Fibroblast of lung (primary cell): ENCODE data around the gene RALY. TPM values are rescaled to one million over a fixed set of nuclear protein-coding genes. Genes with fewer than 3 reads are reported as not detected.

Source experiments
- DNase-seq, 2 donors: peaks; one replicate each; pipeline versions ENCODE4 v3.0.0 to v3.0.0-alpha.2; 2010; ENCODE audit warnings: low read depth in 2 of 2
- H2AFZ ChIP-seq: 2 replicates; pipeline ENCODE4 v1.5.1; 2012; ENCODE audit warnings: low read length, control low read depth, inconsistent platforms
- H3K27ac ChIP-seq: 2 replicates; pipeline ENCODE4 v1.5.1; 2011; ENCODE audit warnings: low read length, control low read depth; ENCODE audit not compliant: insufficient read depth
- H3K27me3 ChIP-seq: 2 replicates; pipeline ENCODE4 v1.5.1; 2011; ENCODE audit warnings: mild to moderate bottlenecking, low read length; ENCODE audit not compliant: control insufficient read depth, insufficient read depth
- H3K36me3 ChIP-seq: 2 replicates; pipeline ENCODE4 v1.5.1; 2011; ENCODE audit warnings: low read length; ENCODE audit not compliant: control insufficient read depth, insufficient read depth
- H3K4me1 ChIP-seq: 2 replicates; pipeline ENCODE4 v1.5.1; 2011; ENCODE audit warnings: low read length; ENCODE audit not compliant: control insufficient read depth, insufficient read depth; ENCODE audit errors: extremely low read depth
- H3K4me2 ChIP-seq: 2 replicates; pipeline ENCODE4 v1.5.1; 2011; ENCODE audit warnings: low read length, control low read depth; ENCODE audit not compliant: insufficient read depth; ENCODE audit errors: extremely low read depth
- H3K4me3 ChIP-seq, 4 experiments: fragments of 200-600 bp in 1 of 4; sonication (generic) in 1 of 4; replicated peaks in 1 of 4; 2 replicates each; pipeline ENCODE4 v1.5.1; 2011 to 2016; ENCODE audit warnings: low read length in 4 of 4, low read depth in 3 of 4, mild to moderate bottlenecking in 3 of 4, control low read depth in 2 of 4, inconsistent platforms in 1 of 4, mixed read lengths in 1 of 4; ENCODE audit not compliant: insufficient read depth in 1 of 4; ENCODE audit errors: control extremely low read depth in 1 of 4
- H3K79me2 ChIP-seq: 2 replicates; pipeline ENCODE4 v1.5.1; 2012; ENCODE audit warnings: mild to moderate bottlenecking, low read length, inconsistent platforms; ENCODE audit not compliant: control insufficient read depth, insufficient read depth
- H3K9ac ChIP-seq: 2 replicates; pipeline ENCODE4 v1.5.1; 2011; ENCODE audit warnings: mild to moderate bottlenecking, low read length, control low read depth; ENCODE audit not compliant: insufficient read depth
- H3K9me3 ChIP-seq: 2 replicates; pipeline ENCODE4 v1.5.1; 2012; ENCODE audit warnings: low read depth, low read length; ENCODE audit not compliant: control insufficient read depth, insufficient read depth
- H4K20me1 ChIP-seq: 2 replicates; pipeline ENCODE4 v1.5.1; 2011; ENCODE audit warnings: low read length; ENCODE audit not compliant: control insufficient read depth, insufficient read depth; ENCODE audit errors: extremely low read depth
- CTCF ChIP-seq, 2 donors: IDR thresholded peaks in 1 of 2; conservative IDR thresholded peaks in 1 of 2; 1 replicate in 1 of 2; 2 replicates in 1 of 2; pipeline ENCODE4 v1.5.1; 2011 to 2012; ENCODE audit warnings: low read length in 2 of 2, control low read depth in 1 of 2, inconsistent platforms in 1 of 2, low read depth in 1 of 2, mild to moderate bottlenecking in 1 of 2
- EZH2 ChIP-seq: IDR thresholded peaks from 2 replicates; pipeline ENCODE4 v1.5.1; 2012; ENCODE audit warnings: low read length, control low read depth, mild to moderate bottlenecking; ENCODE audit errors: missing control alignments
- polyA plus RNA-seq, 2 donors: library from polyadenylated mRNA; depleted of rRNA in 1 of 2; stranded (reverse) in 1 of 2; unstranded in 1 of 2; fragments of >200 nt; gene quantifications; 2 replicates each; pipeline ENCODE4 v1.2.1, GENCODE V29; 2011 to 2012; ENCODE audit warnings: missing spikeins in 1 of 2
- total RNA-seq: library from RNA; depleted of rRNA; stranded (reverse); fragments of >200 nt; gene quantifications from 2 replicates; pipeline ENCODE4 v1.2.1, GENCODE V29; 2014

The RALY gene
- total and polyA plus RNA-seq, 2 donors (not counting 1 experiment from before 2014, with no cell fraction given) = 54.5 to 57.1 TPM

GRCh38 chr20:34088305-34089174 is 94.8 kb downstream of the RALY start:
- DNase-seq = no peak
- no peak overlapping the region for H3K9ac ChIP-seq
- no peak overlapping the region for H3K4me2 ChIP-seq
- H4K20me1 ChIP-seq = peaks cover under 1% of the 10 kb centered on the region
- H2AFZ ChIP-seq = no peak overlapping the region
- peaks cover 6% of the 10 kb centered on the region for H3K79me2 ChIP-seq
- H3K4me1 ChIP-seq = peaks cover 3% of the 10 kb centered on the region
- no peak overlapping the region for H3K4me3 ChIP-seq
- no peaks in the 10 kb centered on the region for H3K27me3 ChIP-seq
- no peaks in the 10 kb centered on the region for H3K9me3 ChIP-seq
- peaks cover 26% of the 10 kb centered on the region for H3K36me3 ChIP-seq
- no peak for TF ChIP-seq CTCF (conservative IDR thresholded peaks at IDR 0.05 in 1 of 2, IDR thresholded peaks at IDR 0.05 in 1 of 2; ENCODE audit: low read depth in 1 of 2, low read length in 2 of 2)
- no peak for TF ChIP-seq EZH2
- no peak overlapping the region for H3K27ac ChIP-seq

GRCh38 chr20:34089175-34089479 is 95.4 kb downstream of the RALY start:
- Histone ChIP-seq H3K27me3 (no peaks in the 10 kb centered on the region), H3K27ac (no peak overlapping the region), H3K36me3 (peaks cover 29% of the 10 kb centered on the region), H4K20me1 (no peaks in the 10 kb centered on the region), H3K79me2 (peaks cover 6% of the 10 kb centered on the region), H3K4me1 (no peaks in the 10 kb centered on the region), H3K9ac (no peak overlapping the region), H3K9me3 (no peaks in the 10 kb centered on the region), H3K4me2 (no peak overlapping the region), H3K4me3 (no peak overlapping the region), H2AFZ (no peak overlapping the region)
- no peak for TF ChIP-seq EZH2
- no peak for TF ChIP-seq CTCF (conservative IDR thresholded peaks at IDR 0.05 in 1 of 2, IDR thresholded peaks at IDR 0.05 in 1 of 2; ENCODE audit: low read depth in 1 of 2, low read length in 2 of 2)
- DNase-seq = no peak

- H3K4me2 ChIP-seq = no peak overlapping the region
- H3K9me3 ChIP-seq = no peaks in the 10 kb centered on the region
- no peak overlapping the region for H3K4me3 ChIP-seq
- H3K79me2 ChIP-seq = peaks cover 6% of the 10 kb centered on the region
- TF ChIP-seq EZH2 = no peak
- H2AFZ ChIP-seq = no peak overlapping the region
- H3K36me3 ChIP-seq = peaks cover 29% of the 10 kb centered on the region
- H3K27me3 ChIP-seq = no peaks in the 10 kb centered on the region
- no peak overlapping the region for H3K9ac ChIP-seq
- H3K27ac ChIP-seq = no peak overlapping the region
- H4K20me1 ChIP-seq = no peaks in the 10 kb centered on the region
- no peak for DNase-seq
- H3K4me1 ChIP-seq = no peaks in the 10 kb centered on the region
Measured at GRCh38 chr20:34089655-34090345, 96.1 kb downstream of the RALY start.
